ENCODE data around the gene CASTOR1.

CASTOR1 gene

GRCh38 chr22:30244641-30245040 is 44.7 kb downstream of the CASTOR1 start:
- DNase-seq (ENCODE audit: low read depth): no peak

DNA sequence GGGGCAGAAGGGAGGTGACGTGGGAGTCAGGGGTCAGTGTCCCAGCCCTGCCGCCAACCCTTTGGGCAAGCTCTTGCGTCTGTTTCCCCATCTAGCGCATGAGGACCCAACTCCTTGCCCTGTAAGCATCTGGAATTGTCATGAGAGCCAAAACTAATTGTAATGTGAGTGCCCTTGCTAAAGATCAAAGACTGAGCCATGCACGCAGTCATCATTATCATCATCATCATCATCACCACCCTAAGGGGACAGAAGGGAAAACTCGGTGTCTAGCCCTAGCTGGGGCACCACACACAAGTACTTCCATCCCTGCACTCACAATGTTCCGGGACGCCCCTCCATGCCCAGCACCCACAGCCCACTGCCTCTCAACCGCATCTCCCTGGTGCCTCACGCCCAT is 45.2 kb downstream of the CASTOR1 start:
- no peak for DNase-seq (ENCODE audit: low read depth)

DNA sequence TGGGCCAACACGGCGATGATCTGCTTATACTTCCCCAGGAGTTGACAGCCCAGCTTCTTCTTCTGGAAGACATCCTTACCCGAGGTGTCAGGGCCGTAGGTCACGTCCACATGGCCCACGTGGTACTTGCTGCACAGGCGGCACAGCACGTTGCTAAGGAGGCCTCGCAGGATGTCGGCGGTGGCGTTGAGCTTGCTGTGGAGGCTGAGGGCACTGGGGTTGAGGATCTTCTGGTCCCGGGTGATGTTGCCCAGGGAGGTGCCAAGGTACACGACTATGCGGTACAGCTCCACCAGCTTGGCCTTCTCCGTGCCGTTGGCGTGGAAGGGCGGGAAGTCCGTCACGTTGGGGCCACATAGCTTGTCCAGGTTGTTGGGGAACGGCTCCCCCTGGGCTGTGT is 45.6 kb downstream of the CASTOR1 start:
- DNase-seq (ENCODE audit: low read depth): no peak

DNA sequence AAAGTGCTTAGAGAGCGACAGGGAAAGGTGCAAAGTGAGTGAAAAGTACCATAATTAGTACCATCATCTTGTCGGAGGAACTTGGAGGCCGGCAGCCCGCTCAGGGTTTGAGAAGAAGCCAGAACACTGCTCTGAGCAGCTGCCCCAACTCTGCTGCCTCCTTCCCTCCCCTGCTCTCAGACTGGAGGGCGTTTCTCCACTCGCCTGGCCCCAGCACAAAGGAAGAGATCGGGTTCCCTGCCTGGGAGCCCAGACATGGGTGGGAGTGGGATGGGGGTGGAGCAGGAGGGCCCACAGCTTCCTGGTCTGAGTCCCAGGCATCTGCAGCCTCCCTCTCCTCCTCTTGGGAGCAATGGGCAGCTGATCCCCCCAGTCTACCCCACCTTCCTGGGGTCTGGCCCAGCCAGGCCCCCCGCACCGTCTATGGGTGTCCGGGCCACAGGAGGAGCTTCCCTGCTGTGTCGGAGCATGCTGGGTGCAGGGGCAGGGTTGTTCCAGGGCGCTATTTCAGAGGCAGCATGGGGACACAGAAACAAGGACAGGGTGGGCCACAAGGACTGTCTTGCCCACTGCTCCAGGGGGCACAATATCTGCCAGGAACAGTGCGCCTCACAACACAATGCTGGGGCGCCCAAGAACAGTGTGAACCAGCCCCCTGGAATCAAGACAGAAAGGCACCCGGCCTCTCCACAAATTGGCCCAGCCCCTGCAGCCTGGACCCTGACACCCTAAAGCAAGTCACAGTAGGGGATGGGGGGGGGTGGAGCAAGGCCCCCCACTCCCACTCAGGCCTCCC is 47.5 kb downstream of the CASTOR1 start:
- DNase-seq (ENCODE audit: low read depth): no peak

DNA sequence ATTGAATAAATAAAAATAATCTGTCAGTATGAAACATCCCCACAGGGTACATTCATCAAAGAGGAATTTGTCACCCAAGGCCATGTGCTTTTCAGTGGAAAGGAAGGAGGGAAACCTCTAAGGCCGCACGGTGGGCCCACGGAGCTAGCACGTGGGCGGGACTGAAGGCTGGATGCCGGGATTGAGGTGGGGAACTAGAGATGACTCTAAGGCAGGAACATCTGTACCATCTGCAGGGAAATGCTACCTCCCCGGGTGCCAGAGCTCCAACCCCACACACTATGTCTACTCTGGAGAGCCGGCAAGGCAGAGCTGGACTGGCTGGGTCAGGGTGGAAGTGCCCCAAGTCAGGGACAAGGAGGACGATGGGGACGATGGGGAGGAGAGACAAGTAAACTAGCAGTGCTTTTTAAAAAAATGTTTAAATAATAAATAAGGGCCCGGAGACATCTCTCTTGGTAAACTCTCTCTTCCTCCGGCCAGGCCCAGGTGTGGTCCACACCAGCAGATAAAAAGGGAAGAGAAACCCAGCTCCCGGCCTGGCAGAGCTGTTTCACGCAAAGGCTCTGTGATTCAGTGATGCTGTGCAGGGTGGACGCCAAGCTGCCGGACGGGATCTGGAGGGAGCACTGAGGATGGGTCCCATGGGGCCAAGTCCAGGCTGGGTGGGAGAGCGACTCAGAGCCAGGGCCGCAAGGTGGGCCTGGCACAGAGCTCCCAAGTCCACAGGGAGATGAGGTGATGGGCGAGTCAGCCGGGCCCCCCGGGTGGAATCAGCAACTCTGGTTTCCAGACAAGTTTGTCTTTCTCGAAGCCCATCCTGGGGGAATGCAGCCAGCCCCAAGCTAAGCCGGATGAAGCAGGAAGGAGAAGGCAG is 48.5 kb downstream of the CASTOR1 start:
- no peak for DNase-seq (ENCODE audit: low read depth)

DNA sequence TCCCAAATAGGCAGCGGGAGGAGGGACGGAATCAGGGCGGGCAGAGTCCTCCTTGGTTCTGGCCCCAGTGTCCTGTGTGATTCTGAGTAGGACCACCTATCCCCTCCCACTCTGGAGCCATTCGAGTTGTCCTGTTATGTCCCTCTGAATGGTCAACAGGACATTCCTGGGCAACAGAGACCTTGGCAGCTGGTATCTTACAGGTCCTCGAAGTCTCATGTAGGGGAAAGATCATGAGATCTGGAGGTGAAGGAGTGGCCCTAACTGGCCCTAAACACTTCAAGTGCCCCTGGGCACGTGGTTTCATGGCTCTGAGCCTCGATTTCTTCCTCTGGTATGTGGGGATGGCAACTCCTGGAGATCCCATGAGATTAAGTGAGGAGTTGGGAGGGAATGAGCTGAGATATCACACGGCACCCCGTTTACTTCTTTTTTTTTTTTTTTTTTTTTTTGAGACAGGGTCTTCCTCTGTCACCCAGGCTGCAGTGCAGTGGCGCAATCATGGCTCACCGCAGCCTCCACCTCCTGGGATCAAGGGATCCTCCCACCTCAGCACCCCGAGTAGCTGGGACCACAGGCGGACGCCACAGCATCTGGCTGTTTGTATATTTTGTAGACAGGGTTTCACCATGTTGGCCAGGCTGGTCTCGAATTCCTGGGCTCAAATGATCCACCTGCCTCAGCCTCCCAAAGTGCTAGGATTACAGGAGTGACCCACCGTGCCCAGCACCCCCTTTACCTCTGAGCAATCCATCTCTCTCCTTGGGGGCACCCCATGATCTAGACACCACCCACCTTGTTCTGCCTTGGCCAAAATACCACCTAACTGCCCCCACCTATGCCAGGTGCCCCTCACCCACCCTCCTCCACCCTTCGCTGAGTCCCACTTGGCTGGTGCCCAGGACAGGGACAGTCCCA is 49.6 kb downstream of the CASTOR1 start:
- no peak for DNase-seq (ENCODE audit: low read depth)

GRCh38 chr22:30238661-30239487 is 50.4 kb downstream of the CASTOR1 start:
- DNase-seq (ENCODE audit: low read depth): no peak

DNA sequence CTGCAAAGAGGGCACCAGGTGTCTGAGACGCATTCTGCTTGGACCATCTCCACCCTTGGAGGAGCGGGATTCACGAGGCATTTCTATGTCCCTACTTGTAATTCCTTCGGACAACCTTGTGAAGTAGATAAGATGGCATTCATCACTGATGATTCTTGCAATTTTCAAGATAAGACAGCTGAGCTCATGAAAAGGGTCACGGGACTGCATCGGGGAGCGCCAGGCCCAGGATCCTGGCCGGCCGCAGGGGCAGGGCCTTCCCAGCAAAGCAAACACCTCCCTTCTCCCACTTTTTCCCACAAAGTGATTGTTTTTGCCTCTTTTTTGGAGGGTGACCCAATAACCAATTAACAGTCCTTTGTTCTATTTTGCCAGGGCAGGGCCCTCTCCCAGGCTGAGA is 51.2 kb downstream of the CASTOR1 start:
- DNase-seq (ENCODE audit: low read depth): no peak

DNA sequence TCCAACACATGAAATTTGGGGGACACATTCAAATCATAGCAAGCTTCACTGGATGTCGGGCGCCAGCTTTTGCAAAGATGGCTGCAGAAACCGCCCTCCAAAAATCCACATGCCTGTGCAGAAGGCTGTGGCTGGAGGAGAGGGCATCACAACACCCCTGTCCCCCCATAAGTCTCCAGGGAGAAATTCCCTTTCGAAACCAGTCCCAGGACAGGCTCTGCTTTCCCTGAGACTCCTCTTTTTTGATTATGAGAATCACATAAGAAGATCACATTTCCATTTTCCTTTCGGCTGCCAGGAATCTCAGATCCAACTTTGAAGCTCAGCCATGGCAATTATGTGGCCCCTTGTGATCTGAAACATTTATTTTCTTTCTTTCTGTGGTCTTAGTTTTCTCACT is 52.4 kb downstream of the CASTOR1 start:
- no peak for DNase-seq (ENCODE audit: low read depth)

- no peak for DNase-seq (ENCODE audit: low read depth)
Observed at GRCh38 chr22:30235687-30236170, 53.6 kb downstream of the CASTOR1 start.

Measured in stimulated activated CD8-positive, alpha-beta memory T cell treated with anti-CD3 and anti-CD28 coated beads, Interleukin-15, amount 100 ng/mL, for 1 hour (primary cell).